ENCODE measurements around the gene PHACTR1.
"Not testable (repeated sequence)": the region's sequence is repeated elsewhere in the genome, so short reads cannot be mapped to it uniquely, and the experiment has no call there.

The PHACTR1 gene

GRCh38 chr6:13239530-13240455, 523.2 kb downstream of the PHACTR1 start:
- DNase-seq (ENCODE audit: low spot score), result peak; percentile 15

DNA sequence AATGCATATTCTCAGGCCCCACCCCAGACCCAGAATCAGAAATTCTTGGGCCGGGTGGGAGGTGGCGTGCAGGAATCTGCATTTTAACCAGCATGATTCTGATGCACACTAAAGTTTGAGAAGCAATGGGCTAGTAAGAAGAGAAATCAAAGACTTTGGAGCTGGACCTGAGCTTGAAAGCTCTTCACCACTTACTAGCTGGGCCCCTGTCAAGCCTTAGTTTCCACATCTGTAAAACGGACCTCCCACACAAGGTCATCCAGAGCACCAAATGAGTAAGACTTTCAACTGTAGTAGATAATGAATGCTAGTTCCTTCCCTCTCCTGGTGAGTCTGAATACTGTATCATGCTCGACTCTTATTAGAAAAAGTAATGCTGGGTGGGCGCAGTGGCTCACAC, 524.8 kb downstream of the PHACTR1 start:
- DNase-seq (ENCODE audit: low spot score), result no peak

GRCh38 chr6:13242178-13242577, 525.6 kb downstream of the PHACTR1 start:
- no peak for DNase-seq (ENCODE audit: low spot score)

DNA sequence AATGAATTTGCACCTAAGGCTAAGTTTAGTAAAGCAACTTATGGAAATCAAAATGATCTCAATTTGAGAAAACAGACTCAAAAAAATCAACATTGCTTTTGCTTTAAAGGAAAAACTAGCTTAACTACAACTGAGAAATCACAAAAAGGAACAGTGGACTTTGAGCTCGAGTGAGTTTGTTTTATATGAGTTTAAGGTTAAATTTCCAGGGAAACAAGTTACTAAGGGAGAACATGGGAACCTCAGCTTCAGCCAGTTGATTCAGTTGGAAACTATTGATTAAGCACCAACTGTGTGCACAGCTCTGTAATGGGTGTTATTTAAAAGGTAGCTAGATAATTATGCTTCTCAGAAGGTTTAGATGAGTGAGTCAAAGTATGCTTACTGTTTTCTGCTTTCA, 526.0 kb downstream of the PHACTR1 start:
- no peak for DNase-seq (ENCODE audit: low spot score)

GRCh38 chr6:13243033-13243432, 526.5 kb downstream of the PHACTR1 start:
- DNase-seq (ENCODE audit: low spot score), result no peak

DNA sequence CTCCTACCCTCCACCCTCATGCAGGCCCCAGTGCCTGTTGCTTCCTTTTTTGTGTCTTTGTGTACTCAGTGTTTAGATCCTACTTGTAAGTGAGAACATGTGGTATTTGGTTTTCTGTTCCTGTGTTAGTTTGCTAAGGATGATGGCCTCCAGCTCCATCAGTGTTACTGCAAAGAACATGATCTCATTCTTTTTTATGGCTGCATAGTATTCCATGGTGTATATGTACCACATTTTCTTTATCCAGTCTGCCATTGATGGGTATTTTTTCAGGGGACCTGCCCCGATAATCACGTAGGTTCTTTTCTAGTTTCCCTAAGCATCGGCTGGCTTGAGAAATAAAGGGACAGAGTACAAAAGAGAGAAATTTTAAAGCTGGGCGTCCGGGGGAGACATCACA, 527.2 kb downstream of the PHACTR1 start:
- not testable (repeated sequence) for DNase-seq (ENCODE audit: low spot score)

GRCh38 chr6:13247627-13248026, 531.1 kb downstream of the PHACTR1 start:
- DNase-seq (ENCODE audit: low spot score), result no peak

DNA sequence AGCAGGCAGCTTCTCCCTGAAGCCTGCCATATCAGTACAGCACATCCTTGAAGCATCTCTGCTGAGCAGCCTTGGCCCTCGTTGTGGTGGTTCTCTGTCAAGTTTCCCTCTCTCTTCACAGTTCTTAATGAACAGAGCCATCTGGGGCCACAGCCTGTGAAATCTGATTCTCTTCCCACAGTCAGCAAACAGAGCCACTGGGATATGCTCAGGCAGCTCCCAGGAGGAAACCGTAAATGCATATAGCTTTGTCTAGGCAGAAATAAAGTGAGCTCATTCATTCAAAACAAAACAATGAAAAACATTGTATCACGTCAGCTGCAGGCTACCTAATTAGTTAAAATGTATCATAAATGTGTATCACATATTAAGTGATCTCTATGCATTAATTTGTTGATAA, 531.5 kb downstream of the PHACTR1 start:
- peak; percentile 6 for DNase-seq (ENCODE audit: low spot score)

GRCh38 chr6:13248584-13248985, 532.0 kb downstream of the PHACTR1 start:
- DNase-seq (ENCODE audit: low spot score), result no peak

GRCh38 chr6:13248994-13249393, 532.4 kb downstream of the PHACTR1 start:
- DNase-seq (ENCODE audit: low spot score), result no peak

GRCh38 chr6:13249817-13250216, 533.2 kb downstream of the PHACTR1 start:
- no peak for DNase-seq (ENCODE audit: low spot score)

DNA sequence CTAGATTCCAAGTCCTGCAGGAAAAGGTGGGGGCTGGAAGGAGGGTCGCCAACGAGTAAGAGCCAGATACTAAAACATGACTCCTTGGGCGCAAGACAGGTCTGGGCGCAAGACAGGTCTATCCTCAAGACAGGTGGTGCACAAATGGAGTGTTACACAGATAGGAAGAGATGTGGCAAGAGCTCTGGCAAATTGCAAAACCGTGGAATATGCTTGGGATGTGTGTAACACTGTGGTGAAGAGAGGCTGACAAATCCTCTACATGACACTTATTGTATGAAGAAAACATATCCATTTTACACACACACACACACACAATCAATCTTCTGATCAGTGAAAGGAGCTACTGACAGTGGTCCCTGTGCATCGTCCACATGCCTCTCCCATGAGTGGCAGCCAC, 534.1 kb downstream of the PHACTR1 start:
- no peak for DNase-seq (ENCODE audit: low spot score)

DNA sequence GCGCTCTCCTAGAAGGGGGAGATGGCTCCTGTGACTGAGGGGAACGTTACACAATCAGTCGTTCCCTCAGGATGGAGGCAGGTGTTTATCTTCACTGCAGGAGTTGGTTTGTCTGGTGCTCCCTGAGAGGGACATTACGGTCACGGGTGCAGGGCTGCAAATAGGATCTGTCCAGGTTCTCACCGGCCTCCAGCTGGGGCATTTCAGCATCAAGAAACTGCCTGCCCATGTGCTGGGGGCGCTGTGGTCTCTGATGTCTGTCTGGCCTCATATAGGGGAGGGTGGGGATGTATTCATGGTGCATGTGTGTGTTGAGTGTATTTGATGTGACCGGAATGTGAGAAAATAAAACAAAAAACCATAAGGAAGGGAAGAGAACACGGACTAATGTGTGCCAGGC, 534.7 kb downstream of the PHACTR1 start:
- DNase-seq (ENCODE audit: low spot score), result no peak

DNA sequence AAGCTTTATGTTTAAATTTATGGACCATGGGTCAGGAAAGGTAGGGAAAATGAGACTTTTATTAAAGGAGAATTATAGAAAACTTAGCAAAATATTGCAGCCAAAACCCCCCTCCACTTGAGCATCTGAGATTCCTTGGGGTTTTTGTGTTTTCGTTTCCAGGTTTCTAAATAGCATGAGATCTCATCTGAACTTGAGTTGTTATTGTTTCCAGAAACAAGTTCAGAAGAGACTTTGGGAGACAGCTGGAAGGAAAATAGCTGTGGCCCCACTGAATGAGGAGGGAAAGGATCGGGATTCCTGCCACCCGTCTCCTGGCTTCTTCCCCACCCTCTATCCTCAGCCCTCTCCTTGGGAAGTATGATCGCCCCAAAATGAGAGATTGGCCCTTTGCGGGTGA, 536.2 kb downstream of the PHACTR1 start:
- no peak for DNase-seq (ENCODE audit: low spot score)

GRCh38 chr6:13253272-13253671, 536.7 kb downstream of the PHACTR1 start:
- no peak for DNase-seq (ENCODE audit: low spot score)

- DNase-seq (ENCODE audit: low spot score), result no peak
These were observed 539.9 kb downstream of the PHACTR1 start for GRCh38 chr6:13256266-13257001.

DNA sequence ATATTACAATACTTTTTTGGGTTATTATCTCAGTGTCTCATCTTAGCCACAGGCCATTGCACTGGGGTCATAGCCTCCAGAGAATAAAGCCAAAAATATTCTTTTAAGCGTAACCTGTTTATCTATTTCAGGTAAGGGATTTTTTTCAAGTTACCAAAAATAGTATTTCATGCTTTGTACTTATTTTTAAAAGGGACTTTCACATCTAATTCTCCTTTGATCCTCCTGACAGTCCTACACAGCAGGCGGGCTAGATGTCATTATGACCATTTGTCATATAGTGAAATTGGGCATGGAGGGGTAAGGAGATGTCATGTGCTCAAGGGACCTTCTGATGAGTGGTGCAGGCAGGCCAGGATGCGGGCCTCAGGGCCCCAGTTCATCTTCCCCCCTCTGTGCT, 542.8 kb downstream of the PHACTR1 start:
- DNase-seq (ENCODE audit: low spot score), result no peak

GRCh38 chr6:13260101-13260598, 543.6 kb downstream of the PHACTR1 start:
- DNase-seq (ENCODE audit: low spot score), result no peak

DNA sequence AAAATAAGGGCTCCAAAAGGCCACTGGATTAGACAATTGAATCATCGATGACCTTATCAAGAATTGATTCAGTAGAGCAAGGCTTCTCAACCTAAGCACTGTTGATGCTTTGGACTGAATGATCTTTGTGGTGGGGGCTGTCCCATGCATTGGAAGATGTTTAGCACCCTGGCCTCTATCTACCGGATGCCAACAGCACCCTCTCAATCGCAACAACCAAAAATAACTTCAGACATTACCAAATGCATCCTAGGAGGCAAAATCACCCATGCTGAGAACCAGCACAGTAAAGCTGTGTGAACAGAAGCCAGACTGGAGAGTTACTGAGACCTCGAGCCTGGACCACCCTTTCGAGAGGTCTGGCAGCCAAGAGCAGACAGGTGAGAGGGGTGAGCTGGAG, 544.3 kb downstream of the PHACTR1 start:
- no peak for DNase-seq (ENCODE audit: low spot score)

GRCh38 chr6:13261464-13261994, 545.0 kb downstream of the PHACTR1 start:
- no peak for DNase-seq (ENCODE audit: low spot score)

GRCh38 chr6:13262302-13263230, 546.0 kb downstream of the PHACTR1 start:
- no peak for DNase-seq (ENCODE audit: low spot score)

DNA sequence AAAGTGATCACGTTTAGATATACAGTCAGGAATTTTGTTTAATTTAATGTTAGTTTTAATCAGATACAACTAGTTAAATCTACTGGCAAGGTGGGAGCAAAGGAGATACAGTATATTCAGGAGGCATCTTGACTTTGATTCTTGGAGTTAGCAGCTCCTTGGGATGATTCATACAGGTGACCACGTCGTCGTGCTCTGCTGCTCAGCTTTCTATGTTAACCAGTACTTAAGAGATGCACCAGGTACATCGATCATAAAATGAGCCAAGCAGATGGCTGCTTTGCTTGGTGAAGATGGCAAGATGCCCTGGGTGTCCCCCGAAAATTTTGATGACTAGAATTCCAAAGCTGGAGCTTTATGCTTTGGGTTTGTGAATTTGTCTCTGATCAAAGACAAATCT, 547.1 kb downstream of the PHACTR1 start:
- DNase-seq (ENCODE audit: low spot score), result no peak
